ENCODE measurements around the gene SIK1.
"Not testable (repeated sequence)": the region's sequence is repeated elsewhere in the genome, so short reads cannot be mapped to it uniquely, and the experiment has no call there.

DNA sequence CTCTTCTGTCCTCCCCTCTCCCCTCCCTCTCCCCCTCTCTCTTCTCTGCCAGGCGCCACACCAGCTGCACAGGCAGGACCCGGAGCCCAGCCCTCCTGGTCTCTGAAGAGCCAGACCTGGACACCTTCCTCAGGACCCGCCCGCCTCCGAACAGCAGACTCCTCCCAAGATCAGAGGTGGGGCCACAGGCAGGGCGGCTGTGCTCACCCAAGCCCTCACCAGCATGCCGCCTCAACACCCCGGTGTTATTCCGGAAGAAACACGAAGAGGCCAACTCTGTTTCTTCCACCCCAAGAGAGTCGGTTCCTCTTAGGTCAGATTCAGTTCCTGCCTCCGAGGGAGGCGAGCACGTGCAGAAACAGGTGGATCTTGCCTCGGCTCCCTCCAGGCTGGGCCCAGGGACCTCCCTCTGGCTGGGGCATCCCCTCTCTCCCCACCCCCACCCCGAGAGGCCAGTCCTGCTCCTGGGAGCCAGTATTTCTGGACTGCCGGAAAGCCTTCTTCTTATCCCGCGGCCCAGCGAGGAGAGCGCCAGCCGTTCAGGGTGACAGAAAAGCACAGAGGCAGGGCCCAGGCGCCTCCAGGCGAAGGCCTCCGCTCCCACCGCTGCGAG, 16.4 kb downstream of the SIK1 start:
- TF ChIP-seq, protein P1, sequence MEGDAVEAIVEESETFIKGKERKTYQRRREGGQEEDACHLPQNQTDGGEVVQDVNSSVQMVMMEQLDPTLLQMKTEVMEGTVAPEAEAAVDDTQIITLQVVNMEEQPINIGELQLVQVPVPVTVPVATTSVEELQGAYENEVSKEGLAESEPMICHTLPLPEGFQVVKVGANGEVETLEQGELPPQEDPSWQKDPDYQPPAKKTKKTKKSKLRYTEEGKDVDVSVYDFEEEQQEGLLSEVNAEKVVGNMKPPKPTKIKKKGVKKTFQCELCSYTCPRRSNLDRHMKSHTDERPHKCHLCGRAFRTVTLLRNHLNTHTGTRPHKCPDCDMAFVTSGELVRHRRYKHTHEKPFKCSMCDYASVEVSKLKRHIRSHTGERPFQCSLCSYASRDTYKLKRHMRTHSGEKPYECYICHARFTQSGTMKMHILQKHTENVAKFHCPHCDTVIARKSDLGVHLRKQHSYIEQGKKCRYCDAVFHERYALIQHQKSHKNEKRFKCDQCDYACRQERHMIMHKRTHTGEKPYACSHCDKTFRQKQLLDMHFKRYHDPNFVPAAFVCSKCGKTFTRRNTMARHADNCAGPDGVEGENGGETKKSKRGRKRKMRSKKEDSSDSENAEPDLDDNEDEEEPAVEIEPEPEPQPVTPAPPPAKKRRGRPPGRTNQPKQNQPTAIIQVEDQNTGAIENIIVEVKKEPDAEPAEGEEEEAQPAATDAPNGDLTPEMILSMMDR (IDR thresholded peaks at IDR 0.05) = not testable (repeated sequence)
- TF ChIP-seq POLR2A (IDR thresholded peaks at IDR 0.05) = not testable (repeated sequence)
